Parathyroid adenoma (tissue), 2 donors: ENCODE data around the gene CEBPZ.

ENCODE experiments used
- H2AFZ ChIP-seq: fragments of 300-600 bp; sonication (generic); one replicate; pipeline ENCODE4 v1.7.0; 2017; ENCODE audit warnings: antibody characterized with exemption, mild to moderate bottlenecking
- H3K27ac ChIP-seq: fragments of 300-600 bp; sonication (generic); one replicate; pipeline ENCODE4 v1.7.0; 2017
- H3K27me3 ChIP-seq: fragments of 300-600 bp; sonication (generic); one replicate; pipeline ENCODE4 v1.7.0; 2017; ENCODE audit warnings: low read length; ENCODE audit not compliant: control insufficient read depth, insufficient read depth
- H3K36me3 ChIP-seq: fragments of 300-600 bp; sonication (generic); one replicate; pipeline ENCODE4 v1.7.0; 2017; ENCODE audit warnings: low read length; ENCODE audit not compliant: control insufficient read depth, insufficient read depth
- H3K4me1 ChIP-seq: fragments of 300-600 bp; sonication (generic); one replicate; pipeline ENCODE4 v1.7.0; 2017; ENCODE audit warnings: control low read depth
- H3K4me2 ChIP-seq: fragments of 300-600 bp; sonication (generic); one replicate; pipeline ENCODE4 v1.7.0; 2017; ENCODE audit warnings: low read length
- H3K4me3 ChIP-seq: fragments of 300-600 bp; sonication (generic); one replicate; pipeline ENCODE4 v1.7.0; 2017; ENCODE audit warnings: low read depth, low read length
- H3K79me2 ChIP-seq: fragments of 300-600 bp; sonication (generic); one replicate; pipeline ENCODE4 v1.7.0; 2017; ENCODE audit warnings: control low read depth
- H3K9ac ChIP-seq: fragments of 300-600 bp; sonication (generic); one replicate; pipeline ENCODE4 v1.7.0; 2017; ENCODE audit warnings: mild to moderate bottlenecking
- H3K9me3 ChIP-seq: fragments of 300-600 bp; sonication (generic); one replicate; pipeline ENCODE4 v1.7.0; 2017; ENCODE audit warnings: low read length; ENCODE audit not compliant: control insufficient read depth
- TF ChIP-seq, protein P1 (sequence below): fragments of 300-600 bp; sonication (generic); IDR thresholded peaks from one replicate; pipeline ENCODE4 v1.7.0; 2017; ENCODE audit warnings: antibody characterized with exemption, mild to moderate bottlenecking
- donor health status: primary hyperparathyroidism.

The CEBPZ gene

DNA sequence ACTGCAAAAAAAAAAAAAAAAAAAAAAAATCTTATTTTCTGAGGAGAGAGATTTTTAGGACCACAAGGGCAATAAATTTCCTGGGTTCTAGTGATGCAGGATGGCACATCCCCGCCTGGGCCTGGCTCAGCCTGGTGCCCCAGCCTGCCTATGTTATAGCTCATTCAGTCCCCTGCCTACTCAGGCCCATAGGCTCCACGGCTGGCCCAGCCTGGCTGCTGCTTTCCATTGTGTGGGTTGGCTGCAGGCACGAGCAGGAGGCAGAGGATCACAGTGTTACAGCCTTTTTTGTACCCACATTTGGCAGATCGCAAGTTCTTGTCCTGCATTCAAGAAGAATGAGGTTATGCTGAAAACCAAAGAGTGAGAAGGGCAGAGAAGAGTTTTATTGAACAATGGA, 40.1 kb downstream of the CEBPZ start:
- no peaks in the 10 kb centered on the region for H3K9me3 ChIP-seq
- no peak overlapping the region for H3K4me2 ChIP-seq
- TF ChIP-seq, protein P1, sequence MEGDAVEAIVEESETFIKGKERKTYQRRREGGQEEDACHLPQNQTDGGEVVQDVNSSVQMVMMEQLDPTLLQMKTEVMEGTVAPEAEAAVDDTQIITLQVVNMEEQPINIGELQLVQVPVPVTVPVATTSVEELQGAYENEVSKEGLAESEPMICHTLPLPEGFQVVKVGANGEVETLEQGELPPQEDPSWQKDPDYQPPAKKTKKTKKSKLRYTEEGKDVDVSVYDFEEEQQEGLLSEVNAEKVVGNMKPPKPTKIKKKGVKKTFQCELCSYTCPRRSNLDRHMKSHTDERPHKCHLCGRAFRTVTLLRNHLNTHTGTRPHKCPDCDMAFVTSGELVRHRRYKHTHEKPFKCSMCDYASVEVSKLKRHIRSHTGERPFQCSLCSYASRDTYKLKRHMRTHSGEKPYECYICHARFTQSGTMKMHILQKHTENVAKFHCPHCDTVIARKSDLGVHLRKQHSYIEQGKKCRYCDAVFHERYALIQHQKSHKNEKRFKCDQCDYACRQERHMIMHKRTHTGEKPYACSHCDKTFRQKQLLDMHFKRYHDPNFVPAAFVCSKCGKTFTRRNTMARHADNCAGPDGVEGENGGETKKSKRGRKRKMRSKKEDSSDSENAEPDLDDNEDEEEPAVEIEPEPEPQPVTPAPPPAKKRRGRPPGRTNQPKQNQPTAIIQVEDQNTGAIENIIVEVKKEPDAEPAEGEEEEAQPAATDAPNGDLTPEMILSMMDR, result no peak
- no peak overlapping the region for H3K4me3 ChIP-seq
- H3K27ac ChIP-seq, result no peak overlapping the region
- peaks cover 4% of the 10 kb centered on the region for H3K79me2 ChIP-seq
- no peak overlapping the region for H2AFZ ChIP-seq
- H3K36me3 ChIP-seq, result no peaks in the 10 kb centered on the region
- no peak overlapping the region for H3K9ac ChIP-seq
- no peaks in the 10 kb centered on the region for H3K4me1 ChIP-seq
- H3K27me3 ChIP-seq, result no peaks in the 10 kb centered on the region

DNA sequence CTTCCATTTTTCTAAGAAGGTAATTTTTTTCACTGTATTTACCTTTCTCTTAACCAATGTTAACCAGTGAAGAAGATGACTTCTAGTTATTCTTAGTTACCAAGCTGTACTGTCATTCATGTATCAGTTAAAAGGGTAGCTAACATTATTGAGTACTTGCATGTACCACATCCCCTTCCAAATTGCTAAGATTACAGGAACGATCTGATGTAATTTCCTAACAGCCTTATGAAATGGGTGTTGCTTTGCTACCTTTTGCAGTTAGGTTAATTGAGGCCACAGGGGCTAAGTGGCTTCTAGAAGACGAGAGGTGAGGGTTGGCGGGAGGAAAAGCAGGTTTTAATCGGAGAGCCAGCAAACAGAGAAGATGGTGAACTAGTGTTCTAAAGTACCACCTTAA, 41.1 kb downstream of the CEBPZ start:
- H3K4me3 ChIP-seq, result no peak overlapping the region
- TF ChIP-seq, protein P1, result no peak
- H2AFZ ChIP-seq, result no peak overlapping the region
- H3K79me2 ChIP-seq, result no peaks in the 10 kb centered on the region
- no peaks in the 10 kb centered on the region for H3K36me3 ChIP-seq
- H3K4me2 ChIP-seq, result no peak overlapping the region
- H3K27me3 ChIP-seq, result no peaks in the 10 kb centered on the region
- H3K9me3 ChIP-seq, result no peaks in the 10 kb centered on the region
- H3K27ac ChIP-seq, result no peak overlapping the region
- H3K4me1 ChIP-seq, result no peaks in the 10 kb centered on the region
- no peak overlapping the region for H3K9ac ChIP-seq

DNA sequence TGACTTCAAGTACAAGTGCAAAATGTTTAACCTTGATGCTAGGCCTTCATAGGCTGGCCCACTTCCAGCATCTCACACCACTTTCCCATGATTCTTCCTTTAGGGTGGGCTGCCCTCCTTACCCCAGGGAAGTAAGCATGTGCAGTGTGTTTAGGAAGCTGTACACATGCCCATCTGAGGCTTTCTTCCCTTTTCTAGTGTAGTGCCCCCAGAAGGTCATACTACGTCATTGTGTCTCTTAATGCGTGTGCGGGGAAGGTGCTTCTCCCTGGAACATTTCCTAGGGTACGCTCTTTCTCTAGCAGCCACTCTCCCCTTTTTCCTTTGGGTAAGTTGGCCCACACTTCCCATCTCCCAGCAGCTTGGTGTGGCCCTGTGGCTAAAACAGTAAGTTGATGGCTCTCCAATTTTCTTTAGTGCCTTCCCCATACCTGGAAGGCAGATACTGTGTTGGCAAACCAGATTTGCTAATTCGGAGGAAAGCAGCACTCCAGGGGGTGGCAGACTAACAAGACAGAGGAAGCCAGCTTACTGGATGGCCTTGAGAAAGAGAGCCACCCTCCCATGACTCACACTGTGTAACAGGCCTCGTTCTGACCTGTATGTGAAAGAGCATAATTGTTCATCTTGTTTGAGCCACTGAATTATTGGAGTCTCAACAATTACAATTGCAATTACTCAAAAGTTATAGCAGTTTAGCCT, 41.8 kb downstream of the CEBPZ start:
- H3K9me3 ChIP-seq, result no peaks in the 10 kb centered on the region
- H3K4me1 ChIP-seq, result no peaks in the 10 kb centered on the region
- H2AFZ ChIP-seq, result no peak overlapping the region
- H3K79me2 ChIP-seq, result no peaks in the 10 kb centered on the region
- no peaks in the 10 kb centered on the region for H3K27me3 ChIP-seq
- no peaks in the 10 kb centered on the region for H3K36me3 ChIP-seq
- H3K27ac ChIP-seq, result no peak overlapping the region
- H3K4me2 ChIP-seq, result no peak overlapping the region
- TF ChIP-seq, protein P1, result no peak
- H3K9ac ChIP-seq, result no peak overlapping the region
- H3K4me3 ChIP-seq, result no peak overlapping the region

DNA sequence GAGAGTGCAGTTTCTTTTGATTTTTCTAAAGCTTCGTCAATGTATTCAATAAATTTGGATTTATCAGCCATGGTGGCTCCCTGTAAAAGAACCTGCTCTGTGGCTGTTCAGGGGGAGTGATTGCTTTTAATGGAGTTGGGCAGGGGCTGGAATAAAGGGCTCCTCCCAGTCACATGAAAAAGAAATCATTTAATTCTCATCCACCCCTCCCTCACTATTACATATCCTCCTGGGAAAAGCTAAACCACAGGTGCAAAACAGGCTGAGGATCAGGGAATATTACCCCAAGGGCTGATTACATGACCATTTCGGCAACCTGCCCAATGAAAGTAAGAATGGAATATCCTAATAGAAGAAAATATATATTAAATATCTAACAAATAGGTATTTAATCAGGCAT, 42.8 kb downstream of the CEBPZ start, which contains the start of gene SULT6B1:
SULT6B1 (minus strand) TSS at position 101 of the 400 bp plus-strand sequence; CDS start at position 71, 30 bp downstream.
- Histone ChIP-seq H2AFZ (no peak within 1 kb of the TSS), H3K27me3 (no peaks in the 10 kb centered on the region), H3K79me2 (no peaks in the 10 kb centered on the region), H3K27ac (no peak within 1 kb of the TSS), H3K9ac (no peak within 1 kb of the TSS), H3K4me1 (no peaks in the 10 kb centered on the region), H3K36me3 (no peaks in the 10 kb centered on the region), H3K9me3 (no peaks in the 10 kb centered on the region), H3K4me2 (no peak within 1 kb of the TSS), H3K4me3 (no peak within 1 kb of the TSS)
- TF ChIP-seq, protein P1, result no peak
